ENCODE measurements around the gene HPCAL4.

Gene HPCAL4

DNA sequence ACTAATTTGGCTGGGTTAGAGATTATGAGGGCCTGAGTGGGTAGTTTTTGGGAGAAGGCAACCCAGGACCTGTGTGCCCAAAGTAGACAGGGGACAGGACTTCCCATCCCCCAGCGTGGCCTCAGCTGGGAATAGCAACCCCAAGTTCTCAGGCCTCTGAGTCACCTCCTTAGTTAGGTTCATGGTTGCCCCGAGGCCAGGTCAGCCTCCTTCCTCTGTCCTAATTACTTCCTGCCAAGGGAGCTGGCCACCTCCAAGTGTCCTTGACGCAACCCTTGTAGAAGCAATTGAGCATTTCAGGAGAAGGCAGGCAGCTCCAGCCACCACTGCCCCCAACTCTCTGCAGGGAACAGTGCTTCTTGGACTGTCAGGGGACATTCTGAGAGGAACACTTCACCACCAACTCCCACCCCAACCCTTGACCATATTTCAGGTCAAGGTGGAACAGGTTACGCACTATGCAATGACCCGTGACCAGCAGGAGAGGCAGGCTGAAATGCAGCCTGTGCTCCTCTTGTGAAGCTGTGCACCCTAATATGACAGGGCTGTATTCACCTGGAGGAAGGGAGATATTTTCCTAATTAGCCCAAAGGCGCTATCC, 14.2 kb downstream of the HPCAL4 start:
- no peak for DNase-seq (ENCODE audit: low read depth in 2 of 2)

GRCh38 chr1:39675220-39675619, 16.0 kb downstream of the HPCAL4 start:
- DNase-seq (ENCODE audit: low read depth in 2 of 2): no peak

DNA sequence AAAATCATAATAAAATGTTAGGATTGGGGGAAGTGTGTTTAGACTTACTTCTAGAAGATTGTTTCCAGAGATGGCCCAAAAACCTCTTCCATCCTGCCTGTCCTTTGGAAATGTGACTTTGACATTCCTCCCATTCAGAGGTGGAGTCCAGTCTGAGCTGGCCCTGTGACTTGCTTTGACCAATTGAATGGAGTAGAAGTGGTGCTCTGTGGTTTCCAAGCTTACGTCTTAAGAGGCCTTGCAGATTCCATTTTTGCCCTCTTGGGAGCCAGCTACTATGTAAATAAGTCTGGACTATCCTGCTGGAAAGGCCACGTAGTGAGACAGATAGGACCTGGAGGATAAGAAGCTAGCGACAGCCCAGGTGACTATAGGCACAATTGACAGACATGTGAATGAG, 18.0 kb downstream of the HPCAL4 start:
- no peak for DNase-seq (ENCODE audit: low read depth in 2 of 2)

GRCh38 chr1:39672551-39672947, 18.7 kb downstream of the HPCAL4 start:
- no peak for DNase-seq (ENCODE audit: low read depth in 2 of 2)

GRCh38 chr1:39671793-39672550, 19.3 kb downstream of the HPCAL4 start, which contains the start of gene NT5C1A:
TSS of gene NT5C1A (minus strand) at chr1:39672107. CDS start at chr1:39672038, 69 bp downstream.
- no peak for DNase-seq (ENCODE audit: low read depth in 2 of 2)

DNA sequence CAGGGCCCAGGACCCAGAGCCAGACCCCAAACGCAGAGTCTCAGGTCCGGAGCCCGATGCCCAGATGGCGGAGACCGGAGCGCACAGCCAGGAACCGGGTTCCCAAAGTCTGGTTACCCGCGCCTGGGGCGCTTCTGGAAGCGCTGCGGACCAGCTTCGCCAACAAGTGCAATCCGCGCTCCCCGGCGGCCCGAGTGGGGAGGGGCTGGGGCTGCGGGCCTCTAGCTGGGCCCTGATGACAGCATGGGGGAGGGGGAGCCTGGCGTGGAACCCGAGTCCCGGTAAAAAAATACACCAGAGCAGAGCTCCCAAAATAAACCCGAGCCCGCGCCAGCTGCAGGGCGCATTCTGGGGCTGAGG, 19.8 kb downstream of the HPCAL4 start:
- no peak for DNase-seq (ENCODE audit: low read depth in 2 of 2)

DNA sequence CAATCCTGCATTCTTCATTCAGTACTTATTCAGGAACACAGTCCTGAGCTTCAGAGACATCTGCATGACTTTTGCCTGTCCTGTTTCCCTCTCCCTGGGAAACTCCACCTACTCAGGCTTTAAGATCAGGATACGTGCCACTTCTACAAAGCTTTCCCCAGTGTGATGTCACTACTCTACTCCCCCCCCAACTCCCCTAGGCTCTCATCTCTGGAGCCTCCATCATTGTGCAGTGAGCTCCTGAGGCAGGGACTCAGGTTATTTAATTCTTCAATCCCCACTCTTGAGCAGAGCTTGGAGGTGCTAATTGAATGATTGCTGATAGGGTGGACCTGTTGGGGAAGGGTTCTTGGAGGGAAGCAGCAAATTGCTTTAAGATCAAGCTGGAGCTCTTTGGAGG, 20.5 kb downstream of the HPCAL4 start:
- DNase-seq (ENCODE audit: low read depth in 2 of 2): no peak

GRCh38 chr1:39668894-39669293, 22.3 kb downstream of the HPCAL4 start:
- DNase-seq (ENCODE audit: low read depth in 2 of 2): no peak

- DNase-seq (ENCODE audit: low read depth in 2 of 2): no peak
Observed at GRCh38 chr1:39668111-39668510, 23.1 kb downstream of the HPCAL4 start.

DNA sequence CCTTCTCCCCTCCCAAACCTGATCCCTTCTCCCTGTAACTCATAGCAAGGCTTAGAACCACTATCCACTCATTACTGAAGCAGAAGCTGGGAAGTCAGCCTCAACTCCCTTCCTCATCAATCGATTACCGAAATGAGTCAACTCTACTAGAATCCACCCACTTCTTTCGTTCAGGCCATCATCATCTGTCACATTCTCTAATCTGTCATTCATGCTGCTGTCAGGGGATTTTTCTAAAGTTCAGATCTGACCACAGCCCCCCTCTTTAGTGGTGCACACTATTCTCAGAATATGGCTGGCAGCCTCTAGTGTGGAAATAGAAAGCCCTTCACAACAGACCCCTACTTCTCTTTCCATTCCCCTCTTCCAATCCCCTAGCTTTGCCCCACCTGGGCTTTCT, 24.5 kb downstream of the HPCAL4 start:
- DNase-seq (ENCODE audit: low read depth in 2 of 2): no peak

DNA sequence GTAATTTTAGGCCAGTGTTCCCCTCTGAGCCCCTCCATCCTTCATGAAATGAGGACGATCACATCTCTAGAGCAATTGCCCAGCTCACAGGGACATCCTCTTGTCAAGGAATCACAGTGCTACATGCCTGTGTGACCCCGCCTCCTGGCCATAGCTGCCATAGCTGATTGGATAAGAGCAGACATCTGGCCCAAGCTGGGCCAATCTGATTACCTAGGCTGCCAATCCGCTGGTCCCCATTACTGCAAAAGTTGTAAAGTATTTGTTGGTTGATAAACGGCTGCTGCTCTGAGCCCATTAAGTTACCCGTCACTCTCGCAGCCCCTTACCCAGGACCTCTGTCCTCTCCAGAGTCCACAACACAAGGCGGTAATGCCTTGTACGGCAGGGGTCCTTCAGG, 27.7 kb downstream of the HPCAL4 start:
- DNase-seq (ENCODE audit: low read depth in 2 of 2): no peak

- no peak for DNase-seq (ENCODE audit: low read depth in 2 of 2)
Observed at GRCh38 chr1:39662861-39663260, 28.4 kb downstream of the HPCAL4 start.

GRCh38 chr1:39659538-39659937, 31.7 kb downstream of the HPCAL4 start:
- no peak for DNase-seq (ENCODE audit: low read depth in 2 of 2)

DNA sequence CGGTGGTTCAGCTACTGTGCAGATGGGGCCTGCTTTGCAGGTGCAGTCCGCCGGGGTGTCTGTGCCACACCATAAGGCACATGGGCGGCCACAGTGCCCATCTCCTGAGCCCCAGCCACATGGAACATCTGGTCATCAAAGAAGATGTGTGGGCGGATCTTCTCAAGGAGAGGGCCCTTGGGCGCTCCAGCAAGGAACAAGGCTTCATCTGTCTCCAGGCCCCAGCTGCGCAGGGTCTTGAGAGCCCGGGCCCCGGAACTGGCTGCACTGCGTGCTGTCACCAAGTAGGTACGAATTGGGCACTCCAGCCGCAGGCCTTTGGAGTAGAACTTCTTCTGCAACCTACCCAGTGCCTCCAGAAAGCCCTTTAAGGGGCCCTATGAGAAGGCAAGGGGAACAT, 32.1 kb downstream of the HPCAL4 start:
- no peak for DNase-seq (ENCODE audit: low read depth in 2 of 2)

- peak; percentile 19 to 28 for DNase-seq (ENCODE audit: low read depth in 2 of 2)
Observed at GRCh38 chr1:39657923-39658485, 33.2 kb downstream of the HPCAL4 start.

GRCh38 chr1:39657402-39657801, 33.8 kb downstream of the HPCAL4 start:
- no peak for DNase-seq (ENCODE audit: low read depth in 2 of 2)

- DNase-seq (ENCODE audit: low read depth in 2 of 2): no peak
Observed at GRCh38 chr1:39656391-39656790, 34.8 kb downstream of the HPCAL4 start.

GRCh38 chr1:39655578-39656268, 35.5 kb downstream of the HPCAL4 start:
- DNase-seq (ENCODE audit: low read depth in 2 of 2): no peak

- no peak for DNase-seq (ENCODE audit: low read depth in 2 of 2)
Observed at GRCh38 chr1:39654291-39654690, 36.9 kb downstream of the HPCAL4 start.

GRCh38 chr1:39653546-39654031, 37.6 kb downstream of the HPCAL4 start:
- peak; percentile 26 to 61 for DNase-seq (ENCODE audit: low read depth in 2 of 2)

DNA sequence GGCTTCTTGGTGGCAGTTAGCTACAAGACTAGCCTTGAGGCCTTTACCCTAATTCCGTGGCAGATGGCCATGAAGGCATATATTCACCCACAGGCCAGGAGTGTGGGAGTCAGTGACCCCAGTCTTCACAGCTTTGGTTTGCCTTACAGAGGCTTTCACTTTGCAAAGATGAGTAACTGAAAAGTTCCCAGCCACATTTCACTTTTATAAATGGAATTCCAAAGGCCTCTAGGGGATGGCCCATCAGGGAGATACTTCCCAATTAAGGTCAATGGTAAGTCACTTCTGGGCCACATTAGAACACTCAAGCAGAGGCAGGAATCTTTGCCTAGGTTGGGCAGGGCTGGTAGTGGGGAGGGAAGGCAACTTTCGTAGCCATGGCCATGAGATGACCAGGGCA, 38.7 kb downstream of the HPCAL4 start:
- no peak for DNase-seq (ENCODE audit: low read depth in 2 of 2)

DNA sequence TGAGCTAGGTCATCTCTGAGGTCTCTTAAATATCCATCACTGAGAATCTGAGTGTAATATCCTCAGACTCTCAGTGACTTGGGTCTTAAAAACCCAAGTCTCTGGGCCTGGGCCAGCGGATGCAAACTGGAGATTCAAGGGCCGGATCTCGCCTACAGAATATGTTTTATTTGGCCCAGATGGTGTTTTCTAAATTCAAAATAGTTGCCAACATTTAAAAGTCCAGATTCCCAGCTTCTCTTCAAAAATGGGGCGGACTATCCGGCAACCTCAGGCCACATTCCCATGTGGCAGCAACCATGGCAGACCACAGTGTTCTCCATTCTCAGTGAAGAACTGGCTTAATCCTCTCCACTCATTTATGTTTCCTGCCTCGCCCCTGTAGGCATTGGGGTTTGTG, 39.1 kb downstream of the HPCAL4 start:
- no peak for DNase-seq (ENCODE audit: low read depth in 2 of 2)

DNA sequence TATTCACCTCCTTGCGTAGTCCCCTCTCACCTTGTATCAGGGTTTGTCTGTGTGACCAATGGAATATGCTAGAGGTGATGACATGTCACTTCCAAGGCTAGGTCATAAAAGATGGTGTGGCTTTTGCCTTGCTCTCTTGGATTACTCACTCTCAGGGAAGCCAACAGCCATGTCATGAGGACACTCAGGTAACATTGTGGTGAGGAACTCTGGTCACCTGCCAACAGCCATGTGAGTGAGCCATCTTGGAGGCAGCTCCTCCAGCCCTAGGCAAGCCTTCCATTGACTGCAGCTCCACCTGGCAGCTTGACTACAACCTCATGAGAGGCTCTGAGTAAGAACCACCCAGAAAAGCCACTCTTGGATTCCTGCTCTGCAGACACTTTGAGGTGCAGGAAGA, 40.8 kb downstream of the HPCAL4 start:
- no peak for DNase-seq (ENCODE audit: low read depth in 2 of 2)

Data from stimulated activated CD8-positive, alpha-beta memory T cell treated with anti-CD3 and anti-CD28 coated beads, Interleukin-7, amount 100 ng/mL, for 1 hour (primary cell).